HG02678 (cell line): ENCODE results near the gene AK5.

Source experiments
- ATAC-seq: cut with Tn5 transposase; IDR thresholded peaks from one replicate; pipeline ENCODE4 v1.9.1; 2021; ENCODE audit warnings: mild to moderate bottlenecking, moderate library complexity; ENCODE audit not compliant: unreplicated experiment

AK5 gene

GRCh38 chr1:77433934-77434333 lies 152.1 kb downstream of the AK5 start:
- ATAC-seq: no peak

DNA sequence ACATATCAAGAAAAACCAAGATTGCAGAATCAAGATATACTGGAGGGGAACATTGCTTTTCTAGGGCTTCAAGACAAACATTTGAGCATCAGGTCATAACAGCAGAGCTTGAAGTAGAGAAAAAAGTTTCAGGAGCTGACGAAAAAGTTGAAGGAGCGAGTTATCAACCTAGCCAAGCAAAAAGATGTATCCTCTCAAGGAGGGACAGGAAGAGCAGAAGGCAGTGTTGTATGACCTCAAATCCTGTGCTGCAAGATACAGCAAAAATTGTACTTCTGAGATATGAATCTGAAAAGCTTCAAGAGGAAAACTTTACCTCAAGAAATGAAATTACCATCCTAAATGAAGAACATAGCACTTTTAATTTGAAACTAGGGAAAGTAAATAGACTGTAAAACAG lies 153.1 kb downstream of the AK5 start:
- ATAC-seq: no peak

DNA sequence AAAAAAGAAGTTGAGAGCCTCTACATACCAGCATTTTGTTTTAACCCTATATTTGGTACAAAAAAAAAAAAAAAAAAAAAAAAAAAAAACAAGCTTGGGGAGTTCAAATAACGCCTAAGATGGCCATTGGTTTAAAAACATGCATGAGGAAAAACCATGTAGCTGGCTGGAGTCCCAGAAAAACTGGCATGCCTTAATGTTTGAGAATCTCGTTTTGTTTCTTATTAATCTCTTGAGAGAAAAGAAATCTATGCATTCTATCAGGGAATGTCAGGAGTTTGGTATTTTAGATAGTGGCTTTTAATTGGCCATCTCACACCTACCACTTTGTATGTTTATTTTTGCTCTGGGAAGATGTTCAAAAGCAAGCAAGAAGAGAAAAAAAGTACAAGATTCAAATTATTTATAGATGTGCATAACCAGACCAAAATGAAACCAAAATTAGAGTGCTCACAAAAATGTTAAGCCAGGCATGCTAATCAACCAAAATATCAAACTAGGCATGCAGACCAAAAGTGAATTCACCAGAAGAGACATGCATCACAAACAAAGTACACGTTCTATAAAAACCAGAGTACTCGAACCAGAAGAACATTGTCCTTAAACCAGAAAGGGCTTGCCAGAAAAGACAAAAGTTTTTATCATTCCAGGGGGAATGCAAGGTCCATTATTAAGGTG lies 156.6 kb downstream of the AK5 start:
- no peak for ATAC-seq

GRCh38 chr1:77446841-77447555 lies 165.2 kb downstream of the AK5 start:
- no peak for ATAC-seq

GRCh38 chr1:77447669-77448068 lies 165.8 kb downstream of the AK5 start:
- ATAC-seq: no peak

DNA sequence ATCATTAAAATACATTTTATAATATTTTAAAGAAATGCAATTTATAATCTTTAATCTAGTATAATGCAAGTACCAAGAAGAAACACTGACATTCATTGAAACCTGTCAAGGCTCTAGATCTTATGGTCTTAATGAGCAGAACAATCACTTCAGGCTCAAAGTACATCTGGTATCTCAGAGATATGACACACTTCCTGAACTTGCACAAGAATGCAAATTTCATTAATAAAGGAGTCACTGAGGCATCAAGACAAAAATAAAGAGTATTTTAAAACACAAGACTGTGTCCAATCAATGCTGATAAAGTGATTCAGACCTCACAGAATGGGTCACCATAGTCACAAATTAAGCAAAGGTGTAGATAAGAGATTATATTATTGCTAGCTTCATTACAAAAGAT lies 178.1 kb downstream of the AK5 start:
- no peak for ATAC-seq

GRCh38 chr1:77461691-77462090 lies 179.9 kb downstream of the AK5 start:
- ATAC-seq: no peak

GRCh38 chr1:77463216-77463615 lies 181.4 kb downstream of the AK5 start:
- no peak for ATAC-seq

- no peak for ATAC-seq
Measured at GRCh38 chr1:77465139-77465538, 183.3 kb downstream of the AK5 start.

- ATAC-seq: no peak
Measured at GRCh38 chr1:77465922-77466321, 184.1 kb downstream of the AK5 start.

GRCh38 chr1:77467021-77467595 lies 185.3 kb downstream of the AK5 start:
- no peak for ATAC-seq

- ATAC-seq: no peak
Measured at GRCh38 chr1:77467741-77468140, 185.9 kb downstream of the AK5 start.

DNA sequence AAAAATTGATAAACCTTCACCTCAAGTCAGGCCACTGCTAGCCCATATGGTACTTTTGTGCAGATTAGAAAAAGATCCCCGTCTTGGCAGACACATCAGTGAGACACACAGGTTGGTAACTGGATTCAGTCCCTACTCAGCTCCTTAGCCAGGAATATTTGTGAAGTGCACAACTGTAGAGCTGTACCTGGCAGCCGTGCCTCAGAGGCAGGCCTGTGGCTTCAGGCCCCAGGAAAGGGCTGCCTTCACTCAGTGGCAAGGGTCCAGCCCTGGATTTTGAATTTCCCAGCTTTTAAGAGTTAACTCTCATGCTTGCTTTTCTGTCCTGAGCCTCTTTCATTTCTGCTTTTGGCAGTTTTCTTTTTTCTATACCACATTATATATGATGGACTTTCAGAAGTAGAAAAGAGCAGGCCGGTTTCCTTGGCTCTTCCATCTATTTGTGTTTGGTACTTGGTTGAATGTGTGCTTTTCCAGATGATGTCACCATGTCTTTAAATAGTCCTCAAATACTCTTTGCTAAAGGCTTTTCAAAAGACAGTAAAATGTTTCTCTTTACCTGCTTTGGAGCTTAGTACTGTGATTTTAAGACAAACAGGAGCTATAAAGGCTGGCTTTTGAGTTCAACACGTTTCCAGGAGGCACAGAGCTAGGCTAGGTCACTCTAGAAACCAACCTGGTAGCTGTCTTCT lies 186.6 kb downstream of the AK5 start:
- ATAC-seq: no peak

GRCh38 chr1:77468949-77469710 lies 187.3 kb downstream of the AK5 start:
- ATAC-seq: no peak

DNA sequence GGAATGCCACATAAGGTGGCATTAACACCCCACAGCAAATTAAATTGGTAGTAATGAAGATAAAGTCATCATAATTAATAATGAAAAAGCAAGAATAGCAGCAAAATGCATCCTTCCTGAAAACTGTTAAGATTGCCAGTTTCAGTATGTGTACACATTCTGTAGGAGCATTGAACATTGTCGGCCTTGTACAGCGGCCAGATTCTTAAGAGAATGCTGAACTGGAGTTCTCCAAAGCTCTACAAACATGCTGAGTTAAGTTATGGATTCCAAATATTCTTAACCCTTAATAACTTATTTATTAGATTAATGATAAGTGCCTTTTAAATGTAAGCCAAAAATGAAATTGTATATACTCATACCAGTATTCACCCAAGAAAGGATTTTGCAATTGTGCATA lies 189.9 kb downstream of the AK5 start:
- ATAC-seq: no peak

GRCh38 chr1:77473690-77474089 lies 191.9 kb downstream of the AK5 start:
- ATAC-seq: no peak

GRCh38 chr1:77475641-77476040 lies 193.8 kb downstream of the AK5 start:
- ATAC-seq: no peak

GRCh38 chr1:77476475-77476874 lies 194.7 kb downstream of the AK5 start:
- no peak for ATAC-seq

DNA sequence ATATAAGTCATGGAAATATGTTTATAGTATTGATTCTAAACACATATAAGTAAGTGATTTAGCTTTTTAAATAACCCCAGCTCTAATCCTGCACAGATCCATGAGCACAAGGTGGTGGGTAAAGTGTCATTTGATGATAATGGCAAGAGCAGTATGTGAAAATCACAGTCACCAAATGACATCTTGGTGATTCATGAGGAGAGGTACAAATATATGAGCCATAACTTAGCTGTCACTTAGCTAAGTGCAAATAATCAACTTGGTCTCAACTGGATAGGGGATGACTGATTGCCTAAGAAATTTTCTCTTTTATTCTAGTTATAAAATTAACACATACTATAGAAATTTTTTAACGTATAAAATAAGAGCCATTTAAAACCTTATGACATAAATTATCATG lies 202.5 kb downstream of the AK5 start:
- ATAC-seq: no peak

DNA sequence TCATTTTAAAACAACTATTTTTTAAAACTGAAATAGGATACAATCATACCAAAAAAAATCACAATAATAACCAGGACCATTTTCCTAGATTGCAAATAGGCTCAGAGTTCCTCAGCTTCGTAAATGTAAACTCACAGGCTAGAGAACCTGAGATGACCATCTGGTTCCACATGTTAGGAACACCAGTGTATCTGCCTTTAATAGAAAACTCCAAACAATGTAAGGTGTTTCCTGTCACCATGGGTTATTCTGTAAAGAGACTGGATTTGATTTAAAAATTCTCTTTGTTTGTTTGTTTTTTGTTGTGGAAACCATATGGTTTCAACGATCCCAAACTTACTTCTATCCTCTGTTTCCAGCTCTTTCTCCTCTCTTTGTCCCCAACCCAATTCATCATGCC lies 203.1 kb downstream of the AK5 start:
- no peak for ATAC-seq

- ATAC-seq: no peak
Measured at GRCh38 chr1:77487631-77488030, 205.8 kb downstream of the AK5 start.
